ENCODE measurements around the gene DCAF12L1.

Gene DCAF12L1

GRCh38 chrX:126552313-126553022, at the start of gene DCAF12L1:
TSS of gene DCAF12L1 (minus strand) at chrX:126552814. CDS start at chrX:126552608, 206 bp downstream.
- Histone ChIP-seq H3K9ac (ENCODE audit: low read depth in 1 of 2, low read length in 2 of 2) (no peak within 1 kb of the TSS), H3K27ac (ENCODE audit: low read depth, low read length) (no peak within 1 kb of the TSS), H3K4me3 (ENCODE audit: low read depth in 1 of 2, low read length in 2 of 2) (no peak within 1 kb of the TSS), H3K36me3 (ENCODE audit: control insufficient read depth in 1 of 2, insufficient read depth in 2 of 2, low read length in 2 of 2) (no peaks in the 10 kb centered on the region), H3K4me1 (ENCODE audit: control insufficient read depth in 1 of 2, insufficient read depth in 2 of 2, low read length in 2 of 2) (no peaks in the 10 kb centered on the region), H3K9me3 (ENCODE audit: control insufficient read depth in 1 of 2, low read length in 2 of 2) (no peaks in the 10 kb centered on the region), H3K27me3 (ENCODE audit: control insufficient read depth in 1 of 2, insufficient read depth in 2 of 2, low read length in 2 of 2) (no peaks in the 10 kb centered on the region)

GRCh38 chrX:126580877-126581276, 28.3 kb upstream of the DCAF12L1 start:
- Histone ChIP-seq H3K9ac (ENCODE audit: low read depth in 1 of 2, low read length in 2 of 2) (no peak overlapping the region), H3K36me3 (ENCODE audit: control insufficient read depth in 1 of 2, insufficient read depth in 2 of 2, low read length in 2 of 2) (no peaks in the 10 kb centered on the region), H3K27ac (ENCODE audit: low read depth, low read length) (no peak overlapping the region), H3K4me1 (ENCODE audit: control insufficient read depth in 1 of 2, insufficient read depth in 2 of 2, low read length in 2 of 2) (no peaks in the 10 kb centered on the region), H3K4me3 (ENCODE audit: low read depth in 1 of 2, low read length in 2 of 2) (no peak overlapping the region), H3K27me3 (ENCODE audit: control insufficient read depth in 1 of 2, insufficient read depth in 2 of 2, low read length in 2 of 2) (no peaks in the 10 kb centered on the region), H3K9me3 (ENCODE audit: control insufficient read depth in 1 of 2, low read length in 2 of 2) (no peaks in the 10 kb centered on the region)

DNA sequence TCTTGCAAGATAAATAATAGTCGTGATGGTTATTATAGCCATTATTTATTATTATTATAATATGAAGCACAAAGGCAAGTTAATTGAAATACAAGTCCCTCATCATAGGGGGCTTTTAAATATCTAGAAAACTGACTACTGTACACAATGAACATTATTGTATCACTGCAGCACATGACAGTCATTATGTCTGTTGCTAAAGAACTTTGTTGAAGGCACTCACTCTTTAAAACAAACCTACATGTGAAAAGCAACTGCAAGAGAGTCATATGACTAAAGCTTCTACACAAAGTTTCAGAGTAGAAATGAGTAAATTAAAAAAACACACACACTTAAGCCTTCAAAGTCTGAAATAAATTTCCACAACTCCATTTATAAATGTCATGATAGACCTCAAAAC, 23.3 kb upstream of the DCAF12L1 start:
- Histone ChIP-seq H3K4me1 (ENCODE audit: control insufficient read depth in 1 of 2, insufficient read depth in 2 of 2, low read length in 2 of 2) (no peaks in the 10 kb centered on the region), H3K9me3 (ENCODE audit: control insufficient read depth in 1 of 2, low read length in 2 of 2) (no peaks in the 10 kb centered on the region), H3K9ac (ENCODE audit: low read depth in 1 of 2, low read length in 2 of 2) (no peak overlapping the region), H3K4me3 (ENCODE audit: low read depth in 1 of 2, low read length in 2 of 2) (no peak overlapping the region), H3K27ac (ENCODE audit: low read depth, low read length) (no peak overlapping the region), H3K27me3 (ENCODE audit: control insufficient read depth in 1 of 2, insufficient read depth in 2 of 2, low read length in 2 of 2) (no peaks in the 10 kb centered on the region), H3K36me3 (ENCODE audit: control insufficient read depth in 1 of 2, insufficient read depth in 2 of 2, low read length in 2 of 2) (no peaks in the 10 kb centered on the region)

- Histone ChIP-seq H3K4me1 (ENCODE audit: control insufficient read depth in 1 of 2, insufficient read depth in 2 of 2, low read length in 2 of 2) (no peaks in the 10 kb centered on the region), H3K9me3 (ENCODE audit: control insufficient read depth in 1 of 2, low read length in 2 of 2) (no peaks in the 10 kb centered on the region), H3K27me3 (ENCODE audit: control insufficient read depth in 1 of 2, insufficient read depth in 2 of 2, low read length in 2 of 2) (no peaks in the 10 kb centered on the region), H3K4me3 (ENCODE audit: low read depth in 1 of 2, low read length in 2 of 2) (no peak overlapping the region), H3K36me3 (ENCODE audit: control insufficient read depth in 1 of 2, insufficient read depth in 2 of 2, low read length in 2 of 2) (no peaks in the 10 kb centered on the region), H3K27ac (ENCODE audit: low read depth, low read length) (no peak overlapping the region), H3K9ac (ENCODE audit: low read depth in 1 of 2, low read length in 2 of 2) (no peak overlapping the region)
Measured at GRCh38 chrX:126557151-126557550, 4.5 kb upstream of the DCAF12L1 start.

- H3K27me3 ChIP-seq (ENCODE audit: control insufficient read depth in 1 of 2, insufficient read depth in 2 of 2, low read length in 2 of 2): no peaks in the 10 kb centered on the region
- H3K9me3 ChIP-seq (ENCODE audit: control insufficient read depth in 1 of 2, low read length in 2 of 2): no peaks in the 10 kb centered on the region
- H3K36me3 ChIP-seq (ENCODE audit: control insufficient read depth in 1 of 2, insufficient read depth in 2 of 2, low read length in 2 of 2): no peaks in the 10 kb centered on the region
- H3K27ac ChIP-seq (ENCODE audit: low read depth, low read length): no peak overlapping the region
- H3K4me1 ChIP-seq (ENCODE audit: control insufficient read depth in 1 of 2, insufficient read depth in 2 of 2, low read length in 2 of 2): no peaks in the 10 kb centered on the region
- H3K4me3 ChIP-seq (ENCODE audit: low read depth in 1 of 2, low read length in 2 of 2): no peak overlapping the region
- H3K9ac ChIP-seq (ENCODE audit: low read depth in 1 of 2, low read length in 2 of 2): no peak overlapping the region
Measured at GRCh38 chrX:126551725-126552312, 795 bp downstream of the DCAF12L1 start.

DNA sequence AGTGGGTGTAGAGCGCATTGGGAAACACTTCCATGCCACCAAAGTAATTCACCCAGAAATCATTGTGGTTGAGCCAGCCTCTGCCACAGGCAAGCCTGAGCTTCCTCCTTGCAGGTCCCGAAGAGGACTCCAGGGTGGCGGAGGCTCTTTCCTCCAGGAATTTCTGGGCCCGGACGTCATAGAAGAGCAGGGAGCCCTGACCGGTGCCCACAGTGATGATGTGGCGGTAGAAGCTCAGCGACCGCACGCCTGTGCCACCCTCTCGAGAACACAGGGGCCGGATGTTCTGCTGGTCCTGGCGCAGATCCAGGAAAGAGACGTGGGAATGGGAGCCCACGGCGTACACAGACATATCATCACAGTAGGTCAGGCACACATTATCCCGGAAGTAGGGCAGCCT, 1.3 kb downstream of the DCAF12L1 start:
- no peaks in the 10 kb centered on the region for H3K27me3 ChIP-seq (ENCODE audit: control insufficient read depth in 1 of 2, insufficient read depth in 2 of 2, low read length in 2 of 2)
- H3K27ac ChIP-seq (ENCODE audit: low read depth, low read length): no peak overlapping the region
- no peaks in the 10 kb centered on the region for H3K9me3 ChIP-seq (ENCODE audit: control insufficient read depth in 1 of 2, low read length in 2 of 2)
- H3K4me1 ChIP-seq (ENCODE audit: control insufficient read depth in 1 of 2, insufficient read depth in 2 of 2, low read length in 2 of 2): no peaks in the 10 kb centered on the region
- H3K9ac ChIP-seq (ENCODE audit: low read depth in 1 of 2, low read length in 2 of 2): no peak overlapping the region
- H3K4me3 ChIP-seq (ENCODE audit: low read depth in 1 of 2, low read length in 2 of 2): no peak overlapping the region
- H3K36me3 ChIP-seq (ENCODE audit: control insufficient read depth in 1 of 2, insufficient read depth in 2 of 2, low read length in 2 of 2): no peaks in the 10 kb centered on the region

- no peaks in the 10 kb centered on the region for H3K9me3 ChIP-seq (ENCODE audit: control insufficient read depth in 1 of 2, low read length in 2 of 2)
- no peaks in the 10 kb centered on the region for H3K27me3 ChIP-seq (ENCODE audit: control insufficient read depth in 1 of 2, insufficient read depth in 2 of 2, low read length in 2 of 2)
- H3K4me1 ChIP-seq (ENCODE audit: control insufficient read depth in 1 of 2, insufficient read depth in 2 of 2, low read length in 2 of 2): no peaks in the 10 kb centered on the region
- no peaks in the 10 kb centered on the region for H3K36me3 ChIP-seq (ENCODE audit: control insufficient read depth in 1 of 2, insufficient read depth in 2 of 2, low read length in 2 of 2)
- no peak overlapping the region for H3K4me3 ChIP-seq (ENCODE audit: low read depth in 1 of 2, low read length in 2 of 2)
- no peak overlapping the region for H3K27ac ChIP-seq (ENCODE audit: low read depth, low read length)
- H3K9ac ChIP-seq (ENCODE audit: low read depth in 1 of 2, low read length in 2 of 2): no peak overlapping the region
Measured at GRCh38 chrX:126550816-126551215, 1.8 kb downstream of the DCAF12L1 start.

GRCh38 chrX:126509923-126510322, 42.7 kb downstream of the DCAF12L1 start:
- no peak overlapping the region for H3K9ac ChIP-seq (ENCODE audit: low read depth in 1 of 2, low read length in 2 of 2)
- H3K4me1 ChIP-seq (ENCODE audit: control insufficient read depth in 1 of 2, insufficient read depth in 2 of 2, low read length in 2 of 2): no peaks in the 10 kb centered on the region
- H3K9me3 ChIP-seq (ENCODE audit: control insufficient read depth in 1 of 2, low read length in 2 of 2): no peaks in the 10 kb centered on the region
- no peak overlapping the region for H3K4me3 ChIP-seq (ENCODE audit: low read depth in 1 of 2, low read length in 2 of 2)
- no peaks in the 10 kb centered on the region for H3K27me3 ChIP-seq (ENCODE audit: control insufficient read depth in 1 of 2, insufficient read depth in 2 of 2, low read length in 2 of 2)
- H3K36me3 ChIP-seq (ENCODE audit: control insufficient read depth in 1 of 2, insufficient read depth in 2 of 2, low read length in 2 of 2): no peaks in the 10 kb centered on the region
- H3K27ac ChIP-seq (ENCODE audit: low read depth, low read length): no peak overlapping the region
